Frontal cortex (tissue), 4 donors: Measurements from ENCODE around the gene GRWD1. TPM values are rescaled to one million over a fixed set of nuclear protein-coding genes. Genes with fewer than 3 reads are reported as not detected.
A peak's percentile ranks its signal among the peaks of the same experiment; 100 is the strongest.

Experiments used
- DNase-seq, 2 donors: peaks; one replicate each; pipeline ENCODE4 v3.0.0; 2012; ENCODE audit warnings: low spot score in 2 of 2
- FAIRE-seq: peaks from 2 replicates; lab custom pipeline; 2012; peaks lifted over from hg19 to GRCh38; lab: Jason Lieb, UNC
- total RNA-seq: library from RNA; depleted of rRNA; stranded (reverse); fragments of >200 nt; gene quantifications from one replicate; pipeline ENCODE4 v1.2.3, GENCODE V29; 2014
- donor health status: control.
- donor health status: control.
- donor health status: control.

GRWD1 gene
- total RNA-seq, 1 donor from 2014 or later: 6.9 TPM

DNA sequence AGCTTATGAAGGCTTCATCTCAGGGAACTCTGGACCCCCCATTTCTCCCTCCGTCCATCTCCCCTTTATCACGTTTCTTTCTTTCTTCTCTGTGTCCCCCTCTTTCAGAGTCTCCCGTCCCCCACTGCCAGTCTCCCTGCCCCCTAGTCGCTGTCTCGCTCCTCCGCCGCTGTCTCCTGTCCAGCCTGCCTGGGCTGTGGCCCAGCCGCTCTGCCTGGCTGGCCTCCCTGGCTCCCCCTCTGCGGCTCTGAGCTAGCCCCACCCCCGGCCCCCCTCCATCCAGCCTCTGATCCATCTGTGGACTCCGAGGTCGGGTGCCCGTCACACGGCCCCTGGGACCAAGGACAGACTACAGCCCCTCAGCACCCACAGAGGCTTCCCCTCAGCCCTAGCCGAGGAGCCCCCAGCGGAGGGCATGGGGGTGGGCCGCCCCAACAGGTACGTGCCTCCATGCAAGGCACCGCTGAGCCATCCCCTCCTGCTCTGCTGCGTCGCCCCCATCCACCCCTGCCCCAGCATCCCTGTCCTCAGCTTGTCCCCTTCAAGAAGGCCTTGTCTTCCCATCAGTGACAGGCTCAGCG is 8.5 kb downstream of the GRWD1 start:
- FAIRE-seq (no peak), DNase-seq (no peak)

- no peak for FAIRE-seq
- no peak for DNase-seq
Measured at GRCh38 chr19:48455171-48455907, 9.6 kb downstream of the GRWD1 start, which contains the start of gene KCNJ14. Gene KCNJ14 (plus strand): TSS chr19:48455574. CDS start chr19:48461725, 6,151 bp downstream.

DNA sequence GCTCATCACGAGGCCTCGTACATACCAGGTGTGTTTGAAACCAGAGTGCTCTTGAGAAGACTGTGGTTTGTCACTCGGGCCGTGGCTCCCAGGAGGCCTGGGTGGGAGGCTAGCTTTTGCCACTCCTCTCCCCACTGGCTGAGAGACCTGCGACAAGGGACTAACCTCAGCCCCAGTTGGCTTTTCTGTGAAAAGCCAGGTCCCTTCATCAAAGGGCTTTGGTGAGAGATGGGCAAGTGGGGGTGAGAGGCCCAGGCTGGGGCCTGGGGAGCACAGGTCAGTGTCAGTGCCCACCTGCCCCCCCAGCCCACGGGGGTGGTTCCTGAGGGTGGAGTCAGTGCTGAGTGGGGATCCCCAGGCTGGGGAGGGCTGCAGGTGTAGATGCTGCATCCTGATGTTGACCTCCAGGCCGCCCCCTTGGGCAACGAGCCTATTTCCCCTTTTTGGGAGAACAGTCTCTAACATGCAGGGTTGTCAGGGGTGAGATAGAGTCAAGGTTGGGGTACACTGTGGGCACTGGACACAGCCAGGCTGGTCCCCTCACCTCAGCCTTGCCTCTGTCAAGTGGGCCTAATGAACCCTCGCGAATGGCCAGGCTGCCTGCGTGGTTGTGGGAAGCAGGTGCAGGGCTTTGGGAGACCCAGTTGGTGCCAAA is 10.3 kb downstream of the GRWD1 start:
- no peak for FAIRE-seq

DNA sequence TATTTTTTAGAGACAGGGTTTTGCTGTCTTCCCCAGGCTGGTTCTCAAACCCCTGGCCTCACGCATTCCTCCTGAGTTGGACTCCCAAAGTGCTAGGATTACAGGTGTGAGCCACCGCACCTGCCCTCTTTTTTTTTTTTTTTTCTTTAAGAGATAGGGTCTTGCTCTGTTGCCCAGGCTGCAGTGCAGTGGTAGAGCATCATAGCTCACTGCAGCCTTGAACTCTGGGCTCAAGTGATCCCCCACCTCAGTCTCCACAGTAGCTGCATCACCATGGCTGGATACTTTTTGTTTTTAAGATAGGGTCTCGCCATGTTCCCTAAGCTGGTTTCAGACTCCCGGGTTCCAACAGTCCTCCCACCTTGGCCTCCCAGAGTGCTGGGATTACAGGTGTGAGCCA is 11.1 kb downstream of the GRWD1 start:
- FAIRE-seq (no peak), DNase-seq (no peak)

More for the DNA sequence above, 10.3 kb downstream of the GRWD1 start:
- no peak for DNase-seq

DNA sequence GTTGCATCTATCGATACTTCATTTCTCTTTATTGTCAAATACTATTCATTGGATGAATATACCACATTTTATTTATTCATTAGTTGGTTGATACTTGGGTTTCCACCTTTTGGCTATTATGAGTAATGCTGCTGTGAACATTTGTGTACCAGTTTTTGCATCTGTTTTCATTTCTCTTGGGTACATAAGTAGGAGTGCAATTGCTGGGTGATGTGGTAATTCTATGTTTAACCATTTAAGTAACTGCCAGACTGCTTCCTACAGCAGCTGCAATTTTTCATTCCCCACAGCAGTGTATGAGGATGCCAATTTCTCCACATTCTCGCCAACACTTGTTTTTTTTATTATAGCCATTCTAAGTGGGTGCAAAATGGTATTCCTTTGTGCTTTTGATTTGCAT is 12.2 kb downstream of the GRWD1 start:
- FAIRE-seq (no peak), DNase-seq (no peak)

- no peak for FAIRE-seq
- no peak for DNase-seq
Measured at GRCh38 chr19:48461651-48461981, 15.8 kb downstream of the GRWD1 start.

DNA sequence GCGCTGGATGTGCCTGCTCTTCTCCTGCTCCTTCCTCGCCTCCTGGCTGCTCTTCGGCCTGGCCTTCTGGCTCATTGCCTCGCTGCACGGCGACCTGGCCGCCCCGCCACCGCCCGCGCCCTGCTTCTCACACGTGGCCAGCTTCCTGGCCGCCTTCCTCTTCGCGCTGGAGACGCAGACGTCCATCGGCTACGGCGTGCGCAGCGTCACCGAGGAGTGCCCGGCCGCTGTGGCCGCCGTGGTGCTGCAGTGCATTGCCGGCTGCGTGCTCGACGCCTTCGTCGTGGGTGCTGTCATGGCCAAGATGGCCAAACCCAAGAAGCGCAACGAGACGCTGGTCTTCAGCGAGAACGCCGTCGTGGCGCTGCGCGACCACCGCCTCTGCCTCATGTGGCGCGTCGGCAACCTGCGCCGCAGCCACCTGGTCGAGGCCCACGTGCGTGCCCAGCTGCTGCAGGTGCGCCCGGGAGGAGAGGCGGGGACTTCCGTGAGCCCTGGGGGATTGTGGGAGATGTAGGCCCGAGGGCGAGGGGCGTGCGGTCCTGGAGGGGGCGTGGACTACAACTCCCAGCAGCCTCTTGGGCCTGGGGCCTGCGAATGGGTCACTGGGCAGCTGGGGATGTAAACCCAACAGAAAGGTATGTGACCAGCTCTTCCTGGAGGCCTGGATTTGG is 16.3 kb downstream of the GRWD1 start:
- FAIRE-seq: no peak
- no peak for DNase-seq

DNA sequence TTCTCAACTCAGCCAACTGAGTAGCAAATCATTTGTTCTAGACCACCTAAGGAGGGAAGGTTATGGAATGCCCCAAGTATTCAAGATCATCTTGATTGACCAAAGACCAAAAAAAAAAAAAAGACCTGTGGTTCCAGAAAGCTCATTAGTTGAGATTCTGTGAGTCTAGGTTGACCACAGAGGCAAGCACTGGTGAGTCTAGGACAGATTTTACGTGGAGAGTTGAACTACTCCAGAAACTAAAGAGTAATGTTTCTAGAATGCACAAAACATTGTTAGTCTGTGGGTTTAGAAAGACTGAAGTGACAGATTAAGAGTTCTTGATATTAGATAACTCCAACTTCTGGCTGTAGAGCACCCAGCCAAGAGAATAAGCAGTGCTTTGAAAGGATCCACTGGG is 19.4 kb downstream of the GRWD1 start:
- FAIRE-seq (no peak), DNase-seq (no peak)

- FAIRE-seq (no peak), DNase-seq (no peak)
Measured at GRCh38 chr19:48466561-48467325, 21.0 kb downstream of the GRWD1 start.

GRCh38 chr19:48468772-48469288 is 23.0 kb downstream of the GRWD1 start:
- FAIRE-seq (peak; percentile 99), DNase-seq (peak; percentile 97)

- FAIRE-seq (no peak), DNase-seq (peak; percentile 77 to 79)
Measured at GRCh38 chr19:48469289-48469881, 23.6 kb downstream of the GRWD1 start, which contains the start of gene CYTH2. Gene CYTH2 (plus strand): TSS chr19:48469369. CDS start chr19:48469508, 139 bp downstream.

GRCh38 chr19:48469934-48470680 is 24.3 kb downstream of the GRWD1 start:
- FAIRE-seq (no peak), DNase-seq (no peak)

DNA sequence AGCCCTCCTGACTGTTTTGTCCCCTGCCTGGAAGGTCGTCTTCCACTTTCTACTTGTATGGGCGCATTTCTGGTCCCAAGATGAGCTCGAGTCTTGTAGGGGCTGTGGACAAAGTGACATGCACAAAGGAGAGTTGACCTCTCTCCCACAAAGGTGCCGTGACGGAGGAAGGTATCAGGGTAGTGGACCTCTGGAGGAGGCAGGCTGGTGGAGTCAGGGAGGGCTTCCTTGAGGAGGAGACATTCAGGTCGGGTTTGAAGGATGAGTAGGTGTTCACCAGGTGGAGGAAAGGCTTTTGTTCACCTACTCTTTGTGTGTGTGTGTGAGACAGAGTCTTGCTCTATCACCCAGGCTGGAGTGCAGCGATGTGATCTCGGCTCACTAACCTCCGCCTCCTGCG is 25.1 kb downstream of the GRWD1 start:
- no peak for FAIRE-seq

DNA sequence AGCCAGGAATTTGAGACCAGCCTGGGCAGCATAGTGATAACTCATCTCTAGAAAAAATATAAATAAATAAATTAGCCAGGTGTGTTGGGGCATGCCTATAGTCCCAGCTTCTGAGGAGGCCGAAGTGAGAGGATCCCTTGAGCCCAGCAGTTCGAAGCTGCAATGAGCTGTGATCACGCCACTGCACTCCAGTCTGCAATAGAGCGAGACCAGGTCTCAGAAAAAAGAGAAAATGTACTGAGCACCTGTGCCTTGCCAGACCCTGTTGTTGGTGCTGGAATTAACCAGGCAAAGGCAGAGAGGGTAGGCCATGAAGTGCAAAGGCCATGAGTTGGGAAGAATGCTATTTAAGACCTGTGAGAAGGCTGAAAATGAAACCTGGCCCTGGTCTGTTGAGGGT is 26.1 kb downstream of the GRWD1 start:
- DNase-seq (no peak), FAIRE-seq (no peak)

More for the DNA sequence above, 25.1 kb downstream of the GRWD1 start:
- no peak for DNase-seq

DNA sequence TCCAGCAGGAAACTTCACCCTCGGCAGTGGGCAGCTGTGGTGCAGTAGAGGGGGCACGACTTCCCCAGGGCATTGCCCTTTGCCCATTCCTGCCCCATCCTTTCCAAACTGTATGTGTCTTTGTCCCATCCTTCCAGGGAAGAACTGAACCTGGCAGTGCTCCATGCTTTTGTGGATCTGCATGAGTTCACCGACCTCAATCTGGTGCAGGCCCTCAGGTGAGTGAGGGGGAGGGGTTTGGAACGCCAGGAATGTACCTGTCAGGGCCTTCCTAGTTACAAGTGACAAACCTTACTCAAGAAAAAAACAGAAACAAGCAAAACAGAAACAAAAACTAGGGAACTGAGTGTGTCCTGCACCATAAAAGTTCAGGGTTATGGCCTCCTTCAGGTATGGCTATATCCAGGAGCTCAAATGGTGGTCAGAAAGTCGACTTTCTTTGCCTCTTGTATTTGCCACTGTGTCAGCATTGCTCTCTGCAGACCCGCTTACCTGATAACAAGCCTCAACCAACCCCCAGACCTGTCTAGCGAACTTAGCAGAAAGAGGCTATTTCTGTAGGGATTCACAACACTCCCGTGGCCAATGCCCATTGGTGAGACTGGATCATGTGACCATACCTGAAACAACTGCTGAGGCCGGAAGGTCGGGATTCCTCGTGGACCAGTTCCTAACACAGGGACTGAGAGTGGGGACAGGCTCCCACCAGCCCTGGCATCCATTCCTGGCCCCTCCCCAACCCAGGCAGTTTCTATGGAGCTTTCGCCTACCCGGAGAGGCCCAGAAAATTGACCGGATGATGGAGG is 27.6 kb downstream of the GRWD1 start:
- FAIRE-seq (no peak), DNase-seq (no peak)

DNA sequence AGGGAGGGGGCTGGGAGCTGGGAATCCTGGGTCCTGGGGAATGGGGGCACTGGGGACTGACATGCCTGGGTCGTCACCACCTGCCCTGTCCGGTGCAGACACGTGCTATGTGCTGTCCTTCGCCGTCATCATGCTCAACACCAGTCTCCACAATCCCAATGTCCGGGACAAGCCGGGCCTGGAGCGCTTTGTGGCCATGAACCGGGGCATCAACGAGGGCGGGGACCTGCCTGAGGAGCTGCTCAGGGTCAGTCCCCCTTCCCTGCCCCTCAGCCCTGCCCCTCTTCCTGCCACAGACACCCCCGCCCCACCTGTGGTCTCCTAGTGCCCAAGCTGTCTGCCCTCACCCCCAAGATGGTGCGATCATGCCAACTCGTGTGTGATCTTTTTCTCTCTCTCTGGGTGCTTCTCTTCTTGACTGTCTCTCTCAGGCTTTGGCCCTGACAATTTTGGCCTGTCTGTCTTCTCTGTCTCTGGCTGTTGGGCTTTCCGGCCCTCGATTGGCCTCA is 28.4 kb downstream of the GRWD1 start:
- FAIRE-seq: no peak
- DNase-seq: no peak

DNA sequence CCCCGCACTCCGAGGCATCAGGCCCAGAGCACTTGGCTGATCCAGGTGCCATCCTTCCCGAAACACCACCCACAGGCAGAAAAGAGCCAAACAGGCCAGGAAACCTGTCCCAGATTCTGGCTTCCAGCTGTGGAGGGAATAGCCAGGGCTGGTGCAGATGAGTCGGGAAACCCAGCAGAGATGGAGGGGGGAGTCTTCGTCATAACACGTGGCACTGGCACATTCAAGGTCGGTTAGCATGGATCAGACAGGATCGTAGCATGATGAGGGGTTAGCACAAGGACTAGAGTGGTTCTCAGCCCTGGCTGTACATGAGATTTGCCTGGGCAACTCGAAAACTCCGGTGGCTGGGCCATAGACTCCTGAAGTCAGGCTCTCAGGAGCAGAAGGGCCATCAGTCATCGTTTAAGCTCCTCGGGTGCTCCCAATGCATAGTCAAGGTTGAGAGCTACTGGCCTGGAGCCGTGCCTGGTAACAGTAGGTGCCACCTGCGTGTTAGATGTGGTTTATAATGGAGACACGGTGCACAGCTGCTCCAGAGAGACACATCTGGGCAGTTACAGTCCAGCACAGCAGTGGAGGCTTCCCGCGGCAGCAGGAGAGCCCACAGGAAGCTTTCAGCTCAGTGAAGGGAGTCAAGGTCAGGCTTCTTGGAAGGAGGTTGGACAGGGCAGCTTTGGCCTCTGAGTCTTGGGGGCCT is 29.7 kb downstream of the GRWD1 start:
- FAIRE-seq: no peak
- DNase-seq: no peak
